Astrocyte of the cerebellum (primary cell): Measurements from ENCODE around the gene BANK1.

Source experiments
- DNase-seq: peaks from one replicate; pipeline ENCODE4 v3.0.0-alpha.2; 2011; ENCODE audit warnings: low read depth
- H3K4me3 ChIP-seq: 2 replicates; pipeline ENCODE4 v1.5.1; 2011; ENCODE audit warnings: mild to moderate bottlenecking, low read depth, low read length, moderate library complexity
- in situ Hi-C: cut with HindIII; loops from 2 replicates; pipeline ENCODE4 v1.10.0; 2017; ENCODE audit warnings: low sequenced_read_pairs
- TF ChIP-seq, protein P1 (sequence below): IDR thresholded peaks from 2 replicates; pipeline ENCODE4 v1.5.1; 2012; ENCODE audit warnings: low read length, low read depth, moderate library complexity, mild to moderate bottlenecking; ENCODE audit errors: missing control alignments

Gene BANK1

DNA sequence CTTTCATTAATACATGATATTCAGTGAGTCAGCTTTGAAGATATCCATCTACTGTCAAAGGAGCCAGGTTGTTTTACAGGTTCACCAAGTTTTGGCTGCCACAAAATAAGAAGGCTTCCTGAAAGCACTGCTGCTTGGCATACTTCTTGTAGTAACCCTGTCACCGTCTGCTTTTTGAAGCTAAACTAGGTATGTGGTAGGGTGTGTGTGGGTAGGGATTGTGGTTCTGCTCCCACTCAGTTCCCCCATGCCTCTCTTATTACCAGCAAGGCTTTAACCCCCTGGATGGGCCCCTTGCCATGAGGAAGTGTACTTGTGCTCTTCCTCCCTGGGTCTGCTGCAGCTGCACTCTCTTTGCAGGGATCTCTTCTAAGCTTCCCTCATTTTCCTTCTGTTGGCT lies 191.2 kb downstream of the BANK1 start:
- DNase-seq: no peak
- no peak overlapping the region for H3K4me3 ChIP-seq
- TF ChIP-seq, protein P1, sequence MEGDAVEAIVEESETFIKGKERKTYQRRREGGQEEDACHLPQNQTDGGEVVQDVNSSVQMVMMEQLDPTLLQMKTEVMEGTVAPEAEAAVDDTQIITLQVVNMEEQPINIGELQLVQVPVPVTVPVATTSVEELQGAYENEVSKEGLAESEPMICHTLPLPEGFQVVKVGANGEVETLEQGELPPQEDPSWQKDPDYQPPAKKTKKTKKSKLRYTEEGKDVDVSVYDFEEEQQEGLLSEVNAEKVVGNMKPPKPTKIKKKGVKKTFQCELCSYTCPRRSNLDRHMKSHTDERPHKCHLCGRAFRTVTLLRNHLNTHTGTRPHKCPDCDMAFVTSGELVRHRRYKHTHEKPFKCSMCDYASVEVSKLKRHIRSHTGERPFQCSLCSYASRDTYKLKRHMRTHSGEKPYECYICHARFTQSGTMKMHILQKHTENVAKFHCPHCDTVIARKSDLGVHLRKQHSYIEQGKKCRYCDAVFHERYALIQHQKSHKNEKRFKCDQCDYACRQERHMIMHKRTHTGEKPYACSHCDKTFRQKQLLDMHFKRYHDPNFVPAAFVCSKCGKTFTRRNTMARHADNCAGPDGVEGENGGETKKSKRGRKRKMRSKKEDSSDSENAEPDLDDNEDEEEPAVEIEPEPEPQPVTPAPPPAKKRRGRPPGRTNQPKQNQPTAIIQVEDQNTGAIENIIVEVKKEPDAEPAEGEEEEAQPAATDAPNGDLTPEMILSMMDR: no peak
- in situ Hi-C loops: no loop called here

DNA sequence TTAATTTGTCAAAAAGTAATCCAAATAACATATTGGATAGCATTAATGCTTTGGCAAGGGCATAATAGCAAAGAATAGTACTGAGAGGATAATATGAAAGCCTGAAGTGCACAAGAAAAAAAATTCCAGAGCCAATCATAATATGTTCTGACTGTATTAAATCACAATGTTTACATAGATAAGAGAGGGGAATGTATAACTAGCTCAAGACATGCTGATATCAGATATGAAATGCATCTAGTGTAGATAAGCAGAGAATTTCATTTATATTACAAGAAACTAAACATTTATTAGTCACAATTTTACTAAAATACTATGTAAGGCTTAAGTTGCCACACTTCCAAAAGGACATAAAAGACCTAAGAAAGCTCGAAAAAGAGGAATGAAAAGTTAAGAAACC lies 193.3 kb downstream of the BANK1 start:
- DNase-seq: no peak
- in situ Hi-C loops: no loop called here

GRCh38 chr4:101987623-101988243 lies 197.2 kb downstream of the BANK1 start:
- in situ Hi-C loops: no loop called here

More for the DNA sequence above, 193.3 kb downstream of the BANK1 start:
- TF ChIP-seq, protein P1: no peak
- H3K4me3 ChIP-seq: no peak overlapping the region

GRCh38 chr4:101989551-101989950 lies 199.0 kb downstream of the BANK1 start:
- TF ChIP-seq, protein P1: no peak
- in situ Hi-C loops: no loop called here
- DNase-seq: no peak
- no peak overlapping the region for H3K4me3 ChIP-seq

More at GRCh38 chr4:101987623-101988243, 197.2 kb downstream of the BANK1 start:
- TF ChIP-seq, protein P1: no peak
- no peak for DNase-seq
- no peak overlapping the region for H3K4me3 ChIP-seq

DNA sequence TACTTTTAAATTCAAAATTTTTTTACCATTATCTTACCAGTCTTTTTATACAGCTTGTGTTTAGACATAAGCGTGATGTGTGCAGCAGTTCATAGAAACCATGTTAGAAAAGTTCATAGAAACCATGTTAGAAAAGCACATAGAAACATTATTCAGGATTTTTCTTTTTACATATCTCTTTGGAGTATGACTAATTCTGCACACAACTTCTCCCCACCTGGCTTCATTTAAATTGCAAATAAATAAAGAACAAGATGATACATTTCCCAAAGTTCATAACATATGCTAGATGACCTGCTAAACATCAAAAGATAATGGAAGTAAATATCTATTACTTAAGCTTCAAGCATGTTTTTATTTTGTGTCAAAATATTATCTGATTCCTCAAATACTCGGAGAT lies 201.9 kb downstream of the BANK1 start:
- in situ Hi-C loops: no loop called here
- no peak for DNase-seq
- H3K4me3 ChIP-seq: no peak overlapping the region
- TF ChIP-seq, protein P1: no peak

DNA sequence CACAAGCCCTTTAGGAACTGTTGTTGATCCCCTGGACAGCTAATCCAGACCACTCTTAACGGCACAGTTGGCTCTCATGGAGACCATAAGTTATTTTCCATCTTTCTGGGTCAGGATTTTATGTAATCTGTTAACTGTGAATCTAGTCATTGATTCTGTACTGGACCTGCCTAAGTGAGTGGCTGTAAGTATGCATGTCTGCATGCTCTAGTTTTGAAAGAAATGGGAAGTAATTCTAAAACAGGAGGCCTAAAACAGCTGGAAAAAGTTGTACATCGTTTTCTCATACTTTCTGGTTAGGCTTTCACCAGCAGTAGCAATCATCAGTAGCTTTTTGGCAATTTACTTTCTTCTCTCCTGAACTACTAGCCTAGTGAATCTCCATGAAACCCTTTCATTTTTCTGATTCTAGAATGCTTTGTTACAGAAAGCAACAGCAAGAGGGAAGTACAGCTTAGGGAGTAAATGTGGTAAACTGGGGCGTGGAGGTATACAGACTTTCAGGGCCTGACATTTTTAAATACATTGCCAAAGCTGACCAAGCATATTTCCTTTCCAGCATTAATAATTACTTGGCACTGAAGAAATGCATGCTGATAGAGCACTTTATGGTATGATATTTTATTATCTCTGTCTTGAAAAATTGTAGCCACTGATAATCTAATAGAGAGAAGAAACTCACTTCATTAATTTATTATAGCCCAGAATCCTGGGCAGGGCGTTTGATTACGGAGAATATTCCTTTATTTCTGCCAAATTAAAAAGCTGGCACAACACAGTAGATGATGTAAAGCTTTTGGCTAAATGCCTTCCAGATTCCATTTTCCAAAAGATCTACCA lies 202.7 kb downstream of the BANK1 start:
- H3K4me3 ChIP-seq: no peak overlapping the region
- TF ChIP-seq, protein P1: no peak
- DNase-seq: no peak
- in situ Hi-C loops: no loop called here
